Measurements from ENCODE around the gene DUSP5.
"Not testable (repeated sequence)": the region's sequence is repeated elsewhere in the genome, so short reads cannot be mapped to it uniquely, and the experiment has no call there.

The DUSP5 gene

GRCh38 chr10:110516815-110517492 lies 19.2 kb downstream of the DUSP5 start:
- no peaks in the 10 kb centered on the region for H3K9me3 ChIP-seq (ENCODE audit: control insufficient read depth, low read length)
- 88 to 90% methylated on average over 3 of the region's 3 CpGs for WGBS, 2 experiments
- H3K4me3 ChIP-seq (ENCODE audit: insufficient read depth, low read depth, low read length), result no peak overlapping the region
- H3K36me3 ChIP-seq (ENCODE audit: control insufficient read depth, insufficient read depth, low read length), result no peaks in the 10 kb centered on the region
- H3K27ac ChIP-seq (ENCODE audit: insufficient read depth, low read depth, low read length, poor library complexity, severe bottlenecking), result no peak overlapping the region
- no peaks in the 10 kb centered on the region for H3K27me3 ChIP-seq (ENCODE audit: control insufficient read depth, insufficient read depth, low read length, poor library complexity, severe bottlenecking)
- no peaks in the 10 kb centered on the region for H3K4me1 ChIP-seq (ENCODE audit: control insufficient read depth, insufficient read depth, low read length)

- no peaks in the 10 kb centered on the region for H3K4me1 ChIP-seq (ENCODE audit: control insufficient read depth, insufficient read depth, low read length)
- H3K36me3 ChIP-seq (ENCODE audit: control insufficient read depth, insufficient read depth, low read length), result no peaks in the 10 kb centered on the region
- H3K4me3 ChIP-seq (ENCODE audit: insufficient read depth, low read depth, low read length), result no peak overlapping the region
- WGBS, 2 experiments, result 95 to 98% methylated on average over 4 of the region's 4 CpGs
- no peaks in the 10 kb centered on the region for H3K27me3 ChIP-seq (ENCODE audit: control insufficient read depth, insufficient read depth, low read length, poor library complexity, severe bottlenecking)
- no peak overlapping the region for H3K27ac ChIP-seq (ENCODE audit: insufficient read depth, low read depth, low read length, poor library complexity, severe bottlenecking)
- H3K9me3 ChIP-seq (ENCODE audit: control insufficient read depth, low read length), result no peaks in the 10 kb centered on the region
Observed at GRCh38 chr10:110522365-110522988, 24.8 kb downstream of the DUSP5 start.

GRCh38 chr10:110523736-110524135 lies 26.0 kb downstream of the DUSP5 start:
- Histone ChIP-seq H3K4me3 (ENCODE audit: insufficient read depth, low read depth, low read length) (no peak overlapping the region), H3K9me3 (ENCODE audit: control insufficient read depth, low read length) (no peaks in the 10 kb centered on the region), H3K27ac (ENCODE audit: insufficient read depth, low read depth, low read length, poor library complexity, severe bottlenecking) (no peak overlapping the region), H3K27me3 (ENCODE audit: control insufficient read depth, insufficient read depth, low read length, poor library complexity, severe bottlenecking) (no peaks in the 10 kb centered on the region), H3K4me1 (ENCODE audit: control insufficient read depth, insufficient read depth, low read length) (no peaks in the 10 kb centered on the region), H3K36me3 (ENCODE audit: control insufficient read depth, insufficient read depth, low read length) (no peaks in the 10 kb centered on the region)
- 44 to 49% methylated on average over 3 of the region's 3 CpGs for WGBS, 2 experiments

- no peak overlapping the region for H3K27ac ChIP-seq (ENCODE audit: insufficient read depth, low read depth, low read length, poor library complexity, severe bottlenecking)
- no peaks in the 10 kb centered on the region for H3K36me3 ChIP-seq (ENCODE audit: control insufficient read depth, insufficient read depth, low read length)
- no peaks in the 10 kb centered on the region for H3K9me3 ChIP-seq (ENCODE audit: control insufficient read depth, low read length)
- no peaks in the 10 kb centered on the region for H3K4me1 ChIP-seq (ENCODE audit: control insufficient read depth, insufficient read depth, low read length)
- no peaks in the 10 kb centered on the region for H3K27me3 ChIP-seq (ENCODE audit: control insufficient read depth, insufficient read depth, low read length, poor library complexity, severe bottlenecking)
- no peak overlapping the region for H3K4me3 ChIP-seq (ENCODE audit: insufficient read depth, low read depth, low read length)
- 85 to 92% methylated on average over 3 of the region's 3 CpGs for WGBS, 2 experiments
Observed at GRCh38 chr10:110524179-110524858, 26.6 kb downstream of the DUSP5 start.

GRCh38 chr10:110524859-110525232 lies 27.1 kb downstream of the DUSP5 start:
- H3K4me1 ChIP-seq (ENCODE audit: control insufficient read depth, insufficient read depth, low read length), result no peaks in the 10 kb centered on the region
- no peak overlapping the region for H3K4me3 ChIP-seq (ENCODE audit: insufficient read depth, low read depth, low read length)
- H3K36me3 ChIP-seq (ENCODE audit: control insufficient read depth, insufficient read depth, low read length), result no peaks in the 10 kb centered on the region
- WGBS, 2 experiments, result 94 to 100% methylated on average over 1 to 2 of the region's 2 CpGs
- no peaks in the 10 kb centered on the region for H3K27me3 ChIP-seq (ENCODE audit: control insufficient read depth, insufficient read depth, low read length, poor library complexity, severe bottlenecking)
- no peak overlapping the region for H3K27ac ChIP-seq (ENCODE audit: insufficient read depth, low read depth, low read length, poor library complexity, severe bottlenecking)
- H3K9me3 ChIP-seq (ENCODE audit: control insufficient read depth, low read length), result no peaks in the 10 kb centered on the region

- H3K4me1 ChIP-seq (ENCODE audit: control insufficient read depth, insufficient read depth, low read length), result no peaks in the 10 kb centered on the region
- H3K27ac ChIP-seq (ENCODE audit: insufficient read depth, low read depth, low read length, poor library complexity, severe bottlenecking), result no peak overlapping the region
- H3K4me3 ChIP-seq (ENCODE audit: insufficient read depth, low read depth, low read length), result no peak overlapping the region
- no peaks in the 10 kb centered on the region for H3K9me3 ChIP-seq (ENCODE audit: control insufficient read depth, low read length)
- H3K36me3 ChIP-seq (ENCODE audit: control insufficient read depth, insufficient read depth, low read length), result no peaks in the 10 kb centered on the region
- 88 to 91% methylated on average over 8 to 9 of the region's 9 CpGs for WGBS, 2 experiments
- H3K27me3 ChIP-seq (ENCODE audit: control insufficient read depth, insufficient read depth, low read length, poor library complexity, severe bottlenecking), result no peaks in the 10 kb centered on the region
Observed at GRCh38 chr10:110525349-110526260, 27.9 kb downstream of the DUSP5 start.

GRCh38 chr10:110527731-110528171 lies 30.0 kb downstream of the DUSP5 start:
- no peaks in the 10 kb centered on the region for H3K36me3 ChIP-seq (ENCODE audit: control insufficient read depth, insufficient read depth, low read length)
- H3K27ac ChIP-seq (ENCODE audit: insufficient read depth, low read depth, low read length, poor library complexity, severe bottlenecking), result no peak overlapping the region
- WGBS, 2 experiments, result 93% methylated on average over 9 of the region's 9 CpGs
- H3K4me3 ChIP-seq (ENCODE audit: insufficient read depth, low read depth, low read length), result no peak overlapping the region
- no peaks in the 10 kb centered on the region for H3K4me1 ChIP-seq (ENCODE audit: control insufficient read depth, insufficient read depth, low read length)
- no peaks in the 10 kb centered on the region for H3K27me3 ChIP-seq (ENCODE audit: control insufficient read depth, insufficient read depth, low read length, poor library complexity, severe bottlenecking)
- H3K9me3 ChIP-seq (ENCODE audit: control insufficient read depth, low read length), result no peaks in the 10 kb centered on the region

GRCh38 chr10:110528224-110528996 lies 30.7 kb downstream of the DUSP5 start:
- H3K4me3 ChIP-seq (ENCODE audit: insufficient read depth, low read depth, low read length), result no peak overlapping the region
- no peaks in the 10 kb centered on the region for H3K27me3 ChIP-seq (ENCODE audit: control insufficient read depth, insufficient read depth, low read length, poor library complexity, severe bottlenecking)
- no peaks in the 10 kb centered on the region for H3K4me1 ChIP-seq (ENCODE audit: control insufficient read depth, insufficient read depth, low read length)
- WGBS, 2 experiments, result 77 to 89% methylated on average over 5 of the region's 5 CpGs
- no peak overlapping the region for H3K27ac ChIP-seq (ENCODE audit: insufficient read depth, low read depth, low read length, poor library complexity, severe bottlenecking)
- no peaks in the 10 kb centered on the region for H3K9me3 ChIP-seq (ENCODE audit: control insufficient read depth, low read length)
- H3K36me3 ChIP-seq (ENCODE audit: control insufficient read depth, insufficient read depth, low read length), result no peaks in the 10 kb centered on the region

- 77 to 86% methylated on average over 8 of the region's 8 CpGs for WGBS, 2 experiments
- H3K27me3 ChIP-seq (ENCODE audit: control insufficient read depth, insufficient read depth, low read length, poor library complexity, severe bottlenecking); H3K36me3 ChIP-seq (ENCODE audit: control insufficient read depth, insufficient read depth, low read length); H3K4me1 ChIP-seq (ENCODE audit: control insufficient read depth, insufficient read depth, low read length); H3K27ac ChIP-seq (ENCODE audit: insufficient read depth, low read depth, low read length, poor library complexity, severe bottlenecking); H3K9me3 ChIP-seq (ENCODE audit: control insufficient read depth, low read length); H3K4me3 ChIP-seq (ENCODE audit: insufficient read depth, low read depth, low read length): not testable (repeated sequence)
Observed at GRCh38 chr10:110528997-110529524, 31.4 kb downstream of the DUSP5 start.
